Natural killer cell treated with Interleukin-12 subunit alpha and Interleukin-12 subunit beta and Interleukin-15 and Interleukin-18, amount 100 ng/mL, for 72 hours (primary cell): ENCODE results near the gene BHLHE40. TPM values are rescaled to one million over a fixed set of nuclear protein-coding genes. Genes with fewer than 3 reads are reported as not detected.

Experiments used
- ATAC-seq, 2 donors: fragments of 150-1000 bp; cut with Tn5 transposase in 1 of 2; sonication (Bioruptor Pico), chemical (Tn5 transposase) in 1 of 2; 2 replicates each; pipeline ENCODE4 v1.10.0; 2021
- DNase-seq: peaks from one replicate; pipeline ENCODE4 v3.0.0; 2022; ENCODE audit warnings: low spot score
- H3K27ac Mint-ChIP-seq, 2 donors: 1 replicate in 1 of 2; 2 replicates in 1 of 2; pipeline ENCODE4 v1.8.0; 2022; ENCODE audit warnings: mixed read lengths in 2 of 2, mild to moderate bottlenecking in 1 of 2, moderate library complexity in 1 of 2
- H3K27me3 Mint-ChIP-seq, 2 donors: 1 replicate in 1 of 2; 2 replicates in 1 of 2; pipeline ENCODE4 v1.8.0; 2022; ENCODE audit warnings: mixed read lengths in 2 of 2
- H3K36me3 Mint-ChIP-seq: one replicate; pipeline ENCODE4 v1.8.0; 2022; ENCODE audit warnings: mixed read lengths
- H3K4me1 Mint-ChIP-seq, 2 donors: 1 replicate in 1 of 2; 2 replicates in 1 of 2; pipeline ENCODE4 v1.8.0; 2022; ENCODE audit warnings: low read depth in 2 of 2, mixed read lengths in 2 of 2, mild to moderate bottlenecking in 1 of 2
- H3K4me3 Mint-ChIP-seq: one replicate; pipeline ENCODE4 v1.8.0; 2022; ENCODE audit warnings: mixed read lengths
- H3K9me3 Mint-ChIP-seq: 2 replicates; pipeline ENCODE4 v1.8.0; 2022; ENCODE audit warnings: mixed read lengths
- total RNA-seq, 2 donors: library from RNA; stranded (reverse); gene quantifications; one replicate each; pipeline ENCODE4 v1.2.3, GENCODE V29; 2022

BHLHE40 gene
- total RNA-seq, 2 donors from 2014 or later = 579 to 941 TPM

DNA sequence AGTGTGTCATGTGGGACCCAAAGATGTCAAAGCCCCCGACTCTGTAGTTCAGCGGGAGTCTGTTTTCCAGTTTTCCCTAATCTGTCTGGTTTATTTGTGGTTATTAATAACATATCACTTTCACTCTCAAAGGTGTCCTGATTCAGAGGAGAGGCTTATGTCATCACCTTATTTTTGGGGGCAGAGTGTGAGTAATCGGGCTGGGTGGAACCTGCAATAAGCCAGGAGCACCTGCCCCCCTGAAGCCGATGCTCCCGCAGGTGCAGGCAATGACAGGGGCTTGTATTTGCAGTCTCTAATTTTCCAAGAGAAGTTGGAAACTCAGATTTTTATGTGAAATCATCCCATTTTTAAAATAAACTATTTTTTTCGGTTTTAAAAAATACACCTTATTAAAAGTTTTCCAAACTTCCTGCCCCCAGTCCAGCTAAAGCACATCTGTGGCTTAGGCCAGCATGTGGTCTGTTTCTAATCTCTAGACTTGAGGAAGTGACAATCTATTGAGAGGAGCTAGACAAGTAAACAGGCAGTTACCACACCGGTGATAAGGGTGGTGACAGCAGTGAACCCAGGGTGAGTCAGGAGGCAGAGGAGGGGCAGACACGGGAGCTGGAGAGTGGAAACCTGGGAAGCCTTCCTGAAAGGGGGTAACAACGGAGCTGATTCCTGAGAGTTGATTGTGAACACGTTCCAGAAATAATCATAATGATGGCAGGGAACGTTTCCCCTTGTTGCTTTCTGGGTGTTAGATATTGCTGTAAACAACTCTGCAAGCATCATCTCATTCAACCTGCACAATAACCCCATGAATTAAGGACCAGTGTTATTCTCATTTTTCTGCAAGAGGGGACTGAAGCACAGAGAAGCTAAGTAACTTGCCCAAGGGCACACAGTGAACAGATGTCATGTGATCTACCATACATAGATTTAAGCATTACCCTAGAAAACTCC lies 37.2 kb downstream of the BHLHE40 start:
- H3K9me3 Mint-ChIP-seq = peaks cover 3% of the 10 kb centered on the region
- H3K27me3 Mint-ChIP-seq = no peaks in the 10 kb centered on the region
- ATAC-seq = peak; percentile 50 to 59
- peak overlapping the region; percentile 57 for H3K4me3 Mint-ChIP-seq
- H3K27ac Mint-ChIP-seq = peak overlapping the region; percentile 88 to 94
- peaks cover 6% of the 10 kb centered on the region for H3K36me3 Mint-ChIP-seq
- no peak for DNase-seq
- peaks cover 84 to 89% of the 10 kb centered on the region in 2 donors for H3K4me1 Mint-ChIP-seq

DNA sequence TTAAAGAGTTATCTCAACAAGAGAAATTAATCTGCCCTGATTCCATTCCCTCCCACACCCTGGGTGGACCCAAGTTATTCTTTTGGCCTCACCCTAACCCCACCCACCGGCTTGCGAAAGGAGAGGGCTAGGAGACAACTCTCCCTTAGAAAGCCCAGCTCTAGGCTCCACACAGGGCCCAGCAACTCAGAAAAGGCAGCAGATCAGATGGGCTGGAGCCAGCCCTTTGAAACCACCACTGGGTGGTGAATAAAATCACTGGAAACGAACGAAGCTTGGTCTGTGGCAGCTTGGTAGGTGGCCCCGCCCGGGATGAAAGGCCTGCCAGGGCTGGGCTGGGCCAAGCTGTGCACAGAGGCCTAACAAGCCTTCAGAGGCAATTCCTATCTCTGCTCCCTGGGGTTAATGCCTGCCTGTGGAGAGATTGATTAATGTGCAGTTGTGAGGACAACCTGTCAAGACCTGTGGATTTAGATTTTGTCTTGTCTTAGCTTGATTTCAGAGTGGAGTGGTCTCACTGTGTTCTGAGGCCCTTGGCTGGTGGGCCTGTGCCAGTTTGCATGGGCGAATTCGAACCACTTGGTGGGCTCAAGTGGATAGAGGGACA lies 38.8 kb downstream of the BHLHE40 start:
- peak in 1 of 2 donors; percentile 1 for ATAC-seq
- DNase-seq = no peak
- peaks cover 3% of the 10 kb centered on the region for H3K9me3 Mint-ChIP-seq
- peak overlapping the region; percentile 88 to 94 for H3K27ac Mint-ChIP-seq
- no peaks in the 10 kb centered on the region for H3K27me3 Mint-ChIP-seq
- peak overlapping the region; percentile 10 for H3K4me3 Mint-ChIP-seq
- peaks cover 82 to 90% of the 10 kb centered on the region in 2 donors for H3K4me1 Mint-ChIP-seq
- H3K36me3 Mint-ChIP-seq = peaks cover 6% of the 10 kb centered on the region

DNA sequence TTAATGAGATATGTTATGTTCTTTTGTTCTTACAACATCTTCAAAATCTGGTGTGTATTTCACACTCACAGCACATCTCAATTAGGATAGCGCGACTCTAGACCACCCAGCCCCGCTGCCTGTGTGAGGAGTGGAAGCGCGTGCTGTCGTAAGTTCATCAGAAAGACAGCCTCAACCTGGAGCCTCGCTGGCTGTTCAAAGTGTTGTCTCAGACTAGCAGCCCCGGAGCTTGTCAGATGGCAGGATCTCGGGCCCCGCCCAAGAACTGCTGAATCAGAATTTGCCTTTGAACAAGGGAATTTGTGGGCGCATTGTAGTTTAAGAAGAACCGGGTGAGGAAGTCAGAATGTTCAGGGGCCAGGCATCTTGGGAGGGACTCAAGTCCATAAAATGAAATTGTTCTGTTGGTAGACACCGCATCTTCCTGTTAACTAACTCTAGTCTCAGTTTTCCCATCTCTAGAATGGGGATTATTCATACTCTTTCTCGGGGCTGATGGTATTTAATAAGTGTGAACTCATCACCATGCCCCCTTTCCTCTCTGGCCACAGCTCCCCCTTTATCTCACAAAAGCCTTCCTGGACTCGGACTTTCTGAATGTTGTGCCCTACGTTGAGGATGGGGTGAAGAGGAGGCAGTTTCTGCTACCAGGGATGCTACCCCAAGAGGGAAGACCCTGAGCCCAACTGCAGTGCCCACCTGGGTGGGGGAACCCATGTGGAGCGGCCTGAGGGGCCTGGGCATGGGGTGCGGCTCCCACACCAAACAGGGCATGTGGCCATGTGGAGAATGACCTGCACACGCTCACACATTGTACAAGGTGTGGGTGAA lies 40.4 kb downstream of the BHLHE40 start:
- Mint-ChIP-seq H3K4me1 (peaks cover 78 to 87% of the 10 kb centered on the region in 2 donors), H3K4me3 (peak overlapping the region; percentile 80), H3K27me3 (no peaks in the 10 kb centered on the region), H3K36me3 (peaks cover 3% of the 10 kb centered on the region), H3K9me3 (peaks cover 3% of the 10 kb centered on the region), H3K27ac (peak overlapping the region; percentile 88 to 94)
- ATAC-seq = peak in 1 of 2 donors; percentile 28
- no peak for DNase-seq

DNA sequence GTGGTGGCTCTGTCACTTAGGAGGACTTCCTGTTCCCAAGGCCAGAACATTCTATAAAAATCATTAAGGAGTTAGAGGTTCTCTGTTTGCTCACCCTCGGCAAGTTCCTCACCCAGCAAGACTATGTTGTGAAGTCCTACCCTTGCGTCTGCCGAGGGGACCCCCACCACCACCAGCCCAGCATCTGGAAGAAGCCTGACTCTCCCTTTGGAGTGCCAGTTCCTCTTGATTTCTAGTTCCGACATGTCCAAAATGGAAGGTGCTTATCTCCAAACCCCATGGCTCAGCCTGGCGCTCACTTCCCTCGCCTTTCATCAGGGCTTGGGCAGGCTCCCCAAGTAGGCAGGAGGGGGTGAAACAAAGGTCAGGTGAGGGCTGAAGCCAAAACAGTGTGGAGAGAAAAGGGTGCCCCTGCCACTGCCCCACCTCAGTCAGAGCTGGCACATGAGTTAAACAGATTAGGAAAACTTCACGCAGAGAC lies 41.0 kb downstream of the BHLHE40 start:
- peaks cover 3% of the 10 kb centered on the region for H3K9me3 Mint-ChIP-seq
- no peak for DNase-seq
- H3K27me3 Mint-ChIP-seq = no peaks in the 10 kb centered on the region
- H3K27ac Mint-ChIP-seq = peak overlapping the region; percentile 88 to 94
- H3K36me3 Mint-ChIP-seq = no peaks in the 10 kb centered on the region
- no peak for ATAC-seq
- H3K4me1 Mint-ChIP-seq = peaks cover 78 to 87% of the 10 kb centered on the region in 2 donors
- peak overlapping the region; percentile 80 for H3K4me3 Mint-ChIP-seq

DNA sequence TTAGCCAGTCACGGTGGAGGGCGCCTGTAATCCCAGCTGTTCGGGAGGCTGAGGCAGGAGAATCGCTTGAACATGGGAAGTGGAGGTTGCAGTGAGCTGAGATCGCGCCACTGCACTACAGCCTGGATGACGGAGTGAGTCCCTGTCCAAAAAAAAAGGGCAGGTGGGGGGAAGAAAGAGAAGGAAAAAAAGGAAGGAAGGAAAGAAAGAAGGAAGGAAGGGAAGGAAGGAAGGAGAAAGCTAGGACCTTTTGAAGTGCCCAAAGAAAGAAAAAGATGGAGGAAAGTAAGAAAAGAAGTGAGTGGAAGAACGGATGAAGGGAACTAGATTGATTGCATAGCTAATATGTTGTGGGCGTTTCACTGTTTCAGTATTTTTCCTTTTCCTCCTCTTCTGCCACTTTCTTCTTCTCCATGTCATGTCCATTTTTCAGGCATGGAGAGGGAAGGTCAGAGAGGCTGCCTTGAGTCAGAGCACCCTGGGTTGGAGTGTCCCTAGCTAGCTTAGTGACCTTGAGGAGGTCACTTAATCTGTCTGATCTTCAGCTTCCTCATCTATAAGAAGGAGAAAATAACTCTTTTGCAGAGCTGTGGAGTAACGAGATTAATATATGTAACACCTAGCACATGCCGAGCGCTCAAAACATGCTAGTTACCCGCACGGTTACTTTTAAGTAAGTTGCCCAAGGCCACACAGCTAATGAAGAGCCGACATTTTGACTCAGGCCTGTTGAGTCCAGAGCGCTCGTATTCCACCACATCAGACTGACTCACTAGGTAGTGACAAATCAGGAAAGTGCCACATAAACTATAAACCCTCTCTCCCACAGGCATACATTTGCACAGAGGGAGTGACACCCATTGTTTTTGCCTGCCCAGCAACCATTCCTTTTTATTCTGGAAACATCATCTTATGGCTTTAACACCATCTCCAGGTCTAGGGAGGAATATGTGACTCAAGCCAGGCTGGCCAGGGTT lies 42.2 kb downstream of the BHLHE40 start:
- peak overlapping the region; percentile 88 to 94 for H3K27ac Mint-ChIP-seq
- no peaks in the 10 kb centered on the region for H3K27me3 Mint-ChIP-seq
- H3K4me3 Mint-ChIP-seq = peak overlapping the region; percentile 80
- H3K36me3 Mint-ChIP-seq = no peaks in the 10 kb centered on the region
- no peak for DNase-seq
- peaks cover 79 to 86% of the 10 kb centered on the region in 2 donors for H3K4me1 Mint-ChIP-seq
- ATAC-seq = peak; percentile 38 to 65
- peaks cover 3% of the 10 kb centered on the region for H3K9me3 Mint-ChIP-seq

DNA sequence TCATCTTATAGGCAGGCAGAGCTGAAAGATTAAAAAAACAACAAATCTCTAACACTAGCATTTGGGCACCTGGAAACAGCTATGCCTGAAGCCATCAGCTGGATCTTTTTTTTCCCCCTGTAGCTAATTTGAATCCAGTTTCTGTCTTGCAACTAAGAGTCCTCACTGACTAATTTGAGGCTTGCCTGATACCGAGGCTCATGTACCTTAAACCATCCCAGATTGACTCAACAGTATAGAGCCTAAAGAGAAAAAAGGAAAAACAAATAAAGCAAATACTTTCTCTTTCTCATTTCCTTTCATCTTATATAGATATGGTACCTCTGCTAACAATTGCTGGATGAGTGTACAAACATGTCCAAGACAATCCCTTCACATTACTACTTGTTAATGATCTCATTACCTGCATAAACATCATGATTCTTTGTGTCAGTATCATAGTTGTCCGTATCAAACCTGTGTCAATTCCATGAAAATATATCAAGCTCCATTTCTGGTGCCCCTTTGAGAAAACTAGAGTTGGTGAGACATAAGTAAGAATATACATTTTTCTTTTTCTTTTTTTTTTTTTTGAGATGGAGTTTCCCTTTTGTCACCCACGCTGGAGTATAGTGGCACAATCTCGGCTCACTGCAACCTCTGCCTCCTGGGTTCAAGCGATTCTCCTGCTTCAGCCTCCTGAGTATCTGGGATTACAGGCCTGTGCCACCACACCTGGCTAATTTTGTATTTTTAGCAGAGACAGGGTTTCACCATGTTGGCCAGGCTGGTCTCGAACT lies 43.1 kb downstream of the BHLHE40 start:
- peaks cover 3% of the 10 kb centered on the region for H3K9me3 Mint-ChIP-seq
- peak; percentile 64 to 66 for ATAC-seq

GRCh38 chr3:5022966-5023776 lies 43.9 kb downstream of the BHLHE40 start:
- peaks cover 3% of the 10 kb centered on the region for H3K9me3 Mint-ChIP-seq
- no peak for DNase-seq
- H3K4me3 Mint-ChIP-seq = peak overlapping the region; percentile 80
- no peaks in the 10 kb centered on the region for H3K36me3 Mint-ChIP-seq
- no peaks in the 10 kb centered on the region for H3K27me3 Mint-ChIP-seq
- ATAC-seq = no peak
- H3K4me1 Mint-ChIP-seq = peaks cover 78 to 80% of the 10 kb centered on the region in 2 donors
- H3K27ac Mint-ChIP-seq = peak overlapping the region; percentile 88 to 94

More for the DNA sequence above, 43.1 kb downstream of the BHLHE40 start:
- H3K4me3 Mint-ChIP-seq = peak overlapping the region; percentile 80
- no peaks in the 10 kb centered on the region for H3K36me3 Mint-ChIP-seq
- peaks cover 76 to 77% of the 10 kb centered on the region in 2 donors for H3K4me1 Mint-ChIP-seq
- H3K27me3 Mint-ChIP-seq = no peaks in the 10 kb centered on the region
- peak overlapping the region; percentile 88 to 94 for H3K27ac Mint-ChIP-seq
- DNase-seq = no peak

DNA sequence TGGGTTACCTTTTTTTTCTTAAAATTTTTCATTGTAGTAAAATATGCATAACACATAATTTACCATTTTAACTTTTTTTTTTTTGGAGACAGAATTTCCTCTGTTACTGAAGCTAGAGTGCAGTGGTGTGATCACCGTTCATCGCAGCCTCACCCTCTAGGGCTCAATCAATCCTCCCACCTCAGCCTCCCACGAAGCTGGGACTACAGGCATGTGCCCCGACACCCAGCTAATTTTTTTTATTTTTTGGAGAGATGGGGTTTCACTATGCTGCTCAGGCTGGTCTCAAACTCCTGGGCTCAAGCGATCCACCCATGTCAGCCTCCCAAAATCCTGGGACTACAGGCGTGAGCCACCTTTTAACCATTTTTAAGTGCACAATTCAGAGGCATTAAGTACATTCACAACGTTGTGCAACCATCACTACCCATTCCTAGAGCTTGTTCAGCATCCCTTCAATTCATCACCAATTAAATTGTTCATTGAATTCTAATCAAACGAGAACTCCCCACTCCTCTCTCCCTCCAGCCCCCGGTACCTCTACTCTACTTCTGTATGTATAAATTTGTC lies 44.6 kb downstream of the BHLHE40 start:
- Mint-ChIP-seq H3K4me1 (peaks cover 71 to 73% of the 10 kb centered on the region in 2 donors), H3K27me3 (no peaks in the 10 kb centered on the region), H3K4me3 (peak overlapping the region; percentile 80), H3K36me3 (no peaks in the 10 kb centered on the region), H3K27ac (peak overlapping the region; percentile 88 to 94), H3K9me3 (peaks cover 3% of the 10 kb centered on the region)
- ATAC-seq = no peak
- no peak for DNase-seq

- Mint-ChIP-seq H3K4me1 (peaks cover 69 to 70% of the 10 kb centered on the region in 2 donors), H3K27ac (peak overlapping the region; percentile 88 to 94), H3K27me3 (no peaks in the 10 kb centered on the region), H3K4me3 (peak overlapping the region; percentile 76), H3K36me3 (peaks cover 5% of the 10 kb centered on the region), H3K9me3 (peaks cover 2% of the 10 kb centered on the region)
- ATAC-seq (no peak), DNase-seq (no peak)
Measured at GRCh38 chr3:5026046-5026362, 46.8 kb downstream of the BHLHE40 start.

DNA sequence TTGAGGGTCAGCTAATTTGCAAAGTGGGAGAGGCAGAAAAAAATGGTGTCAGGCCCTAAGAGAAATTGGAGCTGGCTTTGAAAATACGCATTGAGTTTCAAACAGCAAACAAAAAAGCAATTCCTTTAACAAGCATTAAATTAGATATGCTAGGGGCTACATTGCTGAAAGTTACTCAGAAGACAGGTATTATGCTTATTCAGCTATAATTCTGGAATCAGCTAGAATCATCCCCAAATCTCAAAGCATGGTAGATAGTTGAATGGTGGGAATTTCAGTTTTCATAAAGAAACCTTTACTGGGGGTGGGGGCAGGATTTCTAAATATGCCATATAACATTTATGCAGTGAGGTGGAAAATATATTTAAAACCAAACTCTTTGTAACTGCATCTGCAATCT lies 50.5 kb downstream of the BHLHE40 start:
- Mint-ChIP-seq H3K27me3 (no peaks in the 10 kb centered on the region), H3K4me1 (peaks cover 55 to 58% of the 10 kb centered on the region in 2 donors), H3K4me3 (peak overlapping the region; percentile 73), H3K9me3 (no peaks in the 10 kb centered on the region), H3K36me3 (peaks cover 5% of the 10 kb centered on the region), H3K27ac (peak overlapping the region; percentile 84 to 99)
- DNase-seq = no peak
- no peak for ATAC-seq

GRCh38 chr3:5030152-5030551 lies 50.9 kb downstream of the BHLHE40 start:
- no peaks in the 10 kb centered on the region for H3K27me3 Mint-ChIP-seq
- peaks cover 55 to 59% of the 10 kb centered on the region in 2 donors for H3K4me1 Mint-ChIP-seq
- no peak for DNase-seq
- no peaks in the 10 kb centered on the region for H3K9me3 Mint-ChIP-seq
- peak overlapping the region; percentile 84 to 99 for H3K27ac Mint-ChIP-seq
- no peak for ATAC-seq
- peak overlapping the region; percentile 47 for H3K4me3 Mint-ChIP-seq
- peaks cover 5% of the 10 kb centered on the region for H3K36me3 Mint-ChIP-seq
